Measurements from ENCODE around the gene EPGN.

DNA sequence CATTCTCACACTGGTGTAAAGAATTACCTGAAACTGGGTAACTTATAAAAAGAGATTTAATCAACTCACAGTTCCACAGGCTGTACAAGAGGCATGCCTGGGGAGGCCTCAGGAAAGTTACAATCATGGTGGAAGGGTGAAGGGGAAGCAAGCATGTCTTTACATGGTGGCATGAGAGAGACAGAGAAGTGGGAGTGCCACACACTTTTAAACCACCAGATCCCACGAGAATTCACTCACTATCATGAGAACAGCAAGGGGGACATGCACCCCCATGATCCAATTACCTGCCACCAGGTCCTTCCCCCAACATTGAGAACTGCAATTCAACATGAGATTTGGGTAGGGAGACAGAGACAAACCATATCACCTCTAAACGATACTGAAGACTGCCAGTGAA is 23.0 kb downstream of the EPGN start:
- TF ChIP-seq EZH2 (IDR thresholded peaks at IDR 0.05; ENCODE audit: borderline replicate concordance, insufficient read depth, low read depth, low read length, poor library complexity, severe bottlenecking): no peak
- TF ChIP-seq, protein P1, sequence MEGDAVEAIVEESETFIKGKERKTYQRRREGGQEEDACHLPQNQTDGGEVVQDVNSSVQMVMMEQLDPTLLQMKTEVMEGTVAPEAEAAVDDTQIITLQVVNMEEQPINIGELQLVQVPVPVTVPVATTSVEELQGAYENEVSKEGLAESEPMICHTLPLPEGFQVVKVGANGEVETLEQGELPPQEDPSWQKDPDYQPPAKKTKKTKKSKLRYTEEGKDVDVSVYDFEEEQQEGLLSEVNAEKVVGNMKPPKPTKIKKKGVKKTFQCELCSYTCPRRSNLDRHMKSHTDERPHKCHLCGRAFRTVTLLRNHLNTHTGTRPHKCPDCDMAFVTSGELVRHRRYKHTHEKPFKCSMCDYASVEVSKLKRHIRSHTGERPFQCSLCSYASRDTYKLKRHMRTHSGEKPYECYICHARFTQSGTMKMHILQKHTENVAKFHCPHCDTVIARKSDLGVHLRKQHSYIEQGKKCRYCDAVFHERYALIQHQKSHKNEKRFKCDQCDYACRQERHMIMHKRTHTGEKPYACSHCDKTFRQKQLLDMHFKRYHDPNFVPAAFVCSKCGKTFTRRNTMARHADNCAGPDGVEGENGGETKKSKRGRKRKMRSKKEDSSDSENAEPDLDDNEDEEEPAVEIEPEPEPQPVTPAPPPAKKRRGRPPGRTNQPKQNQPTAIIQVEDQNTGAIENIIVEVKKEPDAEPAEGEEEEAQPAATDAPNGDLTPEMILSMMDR (IDR thresholded peaks at IDR 0.05): no peak

Data from B cell (primary cell).